ACHN (cell line): ENCODE measurements around the gene PI4KA.
"Not testable (repeated sequence)": the region's sequence is repeated elsewhere in the genome, so short reads cannot be mapped to it uniquely, and the experiment has no call there.

Source experiments
- DNase-seq: peaks from one replicate; pipeline ENCODE4 v3.0.0-alpha.2; 2015
- in situ Hi-C: cut with HindIII; loops from 2 replicates; pipeline ENCODE4 v1.10.0; 2017; ENCODE audit warnings: low sequenced_read_pairs, low pct_ligation_motif_present, low pct_unique_long_range_greater_than_20kb

PI4KA gene

GRCh38 chr22:20724676-20725454, 133.7 kb downstream of the PI4KA start:
- DNase-seq: no peak
- in situ Hi-C loops: no loop called here

DNA sequence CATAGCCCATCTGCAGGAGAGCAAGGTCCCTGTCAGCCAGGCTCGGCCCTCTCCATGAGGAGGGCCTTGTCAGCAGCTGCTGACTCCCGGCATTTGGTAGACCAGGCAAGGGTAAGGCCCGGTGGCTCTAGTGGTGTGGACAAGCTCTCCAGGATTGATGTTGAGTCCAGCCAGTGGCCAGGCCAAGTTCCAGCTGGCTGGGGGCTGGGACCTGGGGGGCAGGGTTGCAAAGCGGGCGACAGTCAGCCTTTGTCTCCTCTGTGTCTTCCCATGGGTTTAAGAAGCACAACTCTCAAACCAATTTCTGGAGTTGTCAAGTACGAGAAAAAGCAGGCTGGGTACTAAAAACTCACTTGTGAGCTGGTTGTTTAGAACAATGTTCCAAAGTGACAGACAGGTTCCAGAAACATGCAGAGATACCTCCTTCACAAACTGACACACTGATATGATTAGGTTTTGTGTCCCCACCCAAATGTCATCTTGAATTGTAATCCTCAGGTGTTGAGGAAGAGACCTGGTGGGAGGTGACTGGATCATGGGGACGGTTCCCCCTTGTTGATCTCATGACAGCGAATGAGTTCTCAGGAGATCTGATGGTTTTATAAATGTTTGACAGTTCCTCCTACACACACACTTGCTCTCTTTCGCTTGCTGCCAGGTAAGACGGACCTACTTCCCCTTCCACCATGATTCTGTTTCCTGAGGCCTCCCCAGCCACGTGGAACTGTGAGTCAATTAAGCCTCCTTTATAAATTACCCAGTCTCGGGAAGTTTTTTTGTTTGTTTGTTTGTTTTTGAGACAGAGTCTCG, 137.0 kb downstream of the PI4KA start:
- in situ Hi-C loops: no loop called here
- DNase-seq: no peak

DNA sequence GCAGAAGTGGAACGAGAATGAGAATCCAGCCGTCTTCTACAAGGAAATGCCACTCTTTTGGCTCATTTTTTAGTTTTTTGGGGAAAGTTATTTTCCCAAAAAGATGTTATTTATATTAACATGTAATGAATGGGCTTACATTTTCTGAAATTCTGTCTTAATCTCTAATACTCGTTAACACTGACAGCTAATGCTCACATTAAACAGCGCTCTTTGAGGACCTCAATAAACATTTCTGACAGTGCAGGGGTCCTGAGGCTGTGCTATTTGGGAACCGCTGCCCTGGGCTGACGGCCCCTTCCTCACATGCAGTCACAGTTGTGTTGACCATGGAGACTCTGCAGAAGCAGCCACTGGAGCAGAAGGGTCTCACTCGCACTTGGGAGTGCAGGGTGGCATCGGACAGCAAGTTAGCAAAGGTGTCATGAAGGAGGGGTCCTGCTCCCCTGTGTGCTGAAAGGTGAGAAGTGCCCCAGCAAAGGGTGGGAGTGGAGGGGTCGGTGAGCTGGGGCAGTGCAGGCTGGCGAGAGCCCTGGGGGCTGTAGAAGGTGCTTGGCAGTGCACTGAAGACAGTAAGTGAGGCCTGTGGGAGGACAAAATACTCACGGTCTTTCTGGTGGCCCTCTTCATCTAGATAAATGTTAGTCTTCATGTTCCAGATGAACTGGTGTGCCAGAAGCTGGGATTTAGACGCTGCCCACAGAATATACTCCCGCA, 137.8 kb downstream of the PI4KA start:
- DNase-seq: no peak
- in situ Hi-C loops: no loop called here

DNA sequence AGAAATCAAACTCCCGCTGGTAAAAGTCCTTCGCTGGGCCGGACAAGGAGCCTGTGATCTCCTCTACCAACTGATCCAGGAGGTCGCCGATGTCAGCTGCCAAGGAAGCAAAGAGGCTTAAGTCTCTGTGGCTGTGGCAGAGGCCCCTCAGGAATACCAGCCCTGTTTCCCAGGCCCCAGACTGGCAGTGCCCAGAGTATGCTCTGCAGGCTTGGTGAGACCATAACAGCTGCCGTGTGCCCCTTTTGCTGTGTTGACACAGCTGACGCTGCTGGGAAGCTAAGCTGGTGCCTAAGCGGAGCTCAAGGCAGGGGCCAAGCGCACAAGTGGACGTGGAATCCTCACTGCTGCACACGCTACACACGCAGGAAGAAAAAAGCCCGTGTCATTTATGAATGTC, 139.9 kb downstream of the PI4KA start:
- DNase-seq, in situ Hi-C loops: not testable (repeated sequence)

GRCh38 chr22:20717981-20718380, 140.6 kb downstream of the PI4KA start:
- DNase-seq, in situ Hi-C loops: not testable (repeated sequence)

- in situ Hi-C loops, DNase-seq: not testable (repeated sequence)
Observed at GRCh38 chr22:20717213-20717866, 141.3 kb downstream of the PI4KA start.

- in situ Hi-C loops, DNase-seq: not testable (repeated sequence)
Observed at GRCh38 chr22:20713116-20713515, 145.5 kb downstream of the PI4KA start.

- in situ Hi-C loops, DNase-seq: not testable (repeated sequence)
Observed at GRCh38 chr22:20709966-20710365, 148.6 kb downstream of the PI4KA start.

DNA sequence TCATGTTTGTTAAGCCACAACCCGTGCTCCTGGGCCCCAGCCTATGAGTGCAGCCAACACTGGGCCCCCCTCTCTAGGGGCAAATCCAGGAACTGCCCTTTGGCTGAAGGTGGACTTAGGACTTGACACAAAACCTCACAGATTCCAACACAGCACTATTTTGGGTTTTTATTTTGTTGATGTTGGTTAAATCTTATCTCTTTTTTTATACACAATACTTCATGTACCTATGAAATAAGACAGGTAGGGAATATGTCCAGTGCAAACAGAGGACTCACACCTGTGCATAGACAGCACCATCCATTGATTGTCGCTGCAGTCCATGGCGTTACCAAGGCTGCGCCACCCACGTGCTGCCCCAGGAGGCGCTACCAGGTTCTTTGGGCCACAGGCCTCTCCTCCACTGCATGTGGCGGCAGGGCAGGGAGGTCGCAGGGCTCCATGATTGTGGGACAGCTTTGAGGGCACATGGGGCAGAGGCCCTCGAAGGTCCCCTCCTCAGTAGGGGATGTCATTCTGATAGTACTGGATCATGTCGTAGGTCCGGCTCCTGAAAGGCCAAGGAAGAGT, 151.0 kb downstream of the PI4KA start:
- DNase-seq, in situ Hi-C loops: not testable (repeated sequence)

- in situ Hi-C loops, DNase-seq: not testable (repeated sequence)
Observed at GRCh38 chr22:20703816-20704609, 154.6 kb downstream of the PI4KA start.

DNA sequence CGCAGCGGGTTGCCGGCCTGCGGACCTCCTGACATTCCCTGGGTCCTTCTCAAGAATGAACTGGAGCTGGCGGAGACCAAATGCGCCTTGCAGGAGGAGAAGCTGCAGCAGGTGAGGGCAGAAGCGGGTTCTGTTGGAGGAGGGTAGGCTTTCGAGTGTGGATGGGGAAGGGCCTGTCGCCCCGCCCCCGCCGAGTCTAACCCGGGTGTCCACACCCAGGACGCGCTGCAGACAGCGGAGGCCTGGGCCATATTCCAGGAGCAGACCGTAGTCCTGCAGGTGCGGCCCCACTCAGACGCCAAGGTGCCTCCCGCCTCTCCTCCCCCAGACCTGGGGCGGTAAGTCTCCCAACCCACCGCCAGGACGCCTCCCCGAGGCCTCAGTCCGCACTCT, 155.2 kb downstream of the PI4KA start:
- in situ Hi-C loops: not testable (repeated sequence)

GRCh38 chr22:20702546-20703413, 155.8 kb downstream of the PI4KA start:
- peak; percentile 84 for DNase-seq
- in situ Hi-C loops: not testable (repeated sequence)

More for the DNA sequence above, 155.2 kb downstream of the PI4KA start:
- not testable (repeated sequence) for DNase-seq

GRCh38 chr22:20702175-20702545, 156.5 kb downstream of the PI4KA start:
- in situ Hi-C loops, DNase-seq: not testable (repeated sequence)

GRCh38 chr22:20701680-20702136, 156.9 kb downstream of the PI4KA start:
- in situ Hi-C loops, DNase-seq: not testable (repeated sequence)

- in situ Hi-C loops, DNase-seq: not testable (repeated sequence)
Observed at GRCh38 chr22:20700347-20700746, 158.3 kb downstream of the PI4KA start.

DNA sequence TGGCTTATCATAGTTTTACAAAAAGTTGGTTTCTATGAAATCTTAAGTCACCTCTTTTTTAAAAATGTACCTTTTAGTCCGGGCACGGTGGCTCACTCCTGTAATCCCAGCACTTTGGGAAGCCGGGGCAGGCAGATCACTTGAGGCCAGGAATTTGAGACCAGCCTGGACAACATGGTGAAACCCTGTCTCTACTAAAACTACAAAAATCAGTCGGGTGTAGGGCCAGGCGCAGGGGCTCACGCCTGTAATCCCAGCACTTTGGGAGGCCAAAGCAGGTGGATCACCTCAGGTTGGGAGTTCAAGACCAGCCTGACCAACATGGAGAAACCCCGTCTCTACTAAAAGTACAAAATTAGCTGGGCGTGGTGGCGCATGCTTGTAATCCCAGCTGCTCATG, 158.8 kb downstream of the PI4KA start:
- DNase-seq, in situ Hi-C loops: not testable (repeated sequence)
